ENCODE results near the gene NR2E1. TPM values are rescaled to one million over a fixed set of nuclear protein-coding genes. Genes with fewer than 3 reads are reported as not detected.
A peak's percentile ranks its signal among the peaks of the same experiment; 100 is the strongest.

NR2E1 gene
- total and polyA plus RNA-seq, 2 of the 4 experiments (the other 2 are of a cell fraction) = not detected

DNA sequence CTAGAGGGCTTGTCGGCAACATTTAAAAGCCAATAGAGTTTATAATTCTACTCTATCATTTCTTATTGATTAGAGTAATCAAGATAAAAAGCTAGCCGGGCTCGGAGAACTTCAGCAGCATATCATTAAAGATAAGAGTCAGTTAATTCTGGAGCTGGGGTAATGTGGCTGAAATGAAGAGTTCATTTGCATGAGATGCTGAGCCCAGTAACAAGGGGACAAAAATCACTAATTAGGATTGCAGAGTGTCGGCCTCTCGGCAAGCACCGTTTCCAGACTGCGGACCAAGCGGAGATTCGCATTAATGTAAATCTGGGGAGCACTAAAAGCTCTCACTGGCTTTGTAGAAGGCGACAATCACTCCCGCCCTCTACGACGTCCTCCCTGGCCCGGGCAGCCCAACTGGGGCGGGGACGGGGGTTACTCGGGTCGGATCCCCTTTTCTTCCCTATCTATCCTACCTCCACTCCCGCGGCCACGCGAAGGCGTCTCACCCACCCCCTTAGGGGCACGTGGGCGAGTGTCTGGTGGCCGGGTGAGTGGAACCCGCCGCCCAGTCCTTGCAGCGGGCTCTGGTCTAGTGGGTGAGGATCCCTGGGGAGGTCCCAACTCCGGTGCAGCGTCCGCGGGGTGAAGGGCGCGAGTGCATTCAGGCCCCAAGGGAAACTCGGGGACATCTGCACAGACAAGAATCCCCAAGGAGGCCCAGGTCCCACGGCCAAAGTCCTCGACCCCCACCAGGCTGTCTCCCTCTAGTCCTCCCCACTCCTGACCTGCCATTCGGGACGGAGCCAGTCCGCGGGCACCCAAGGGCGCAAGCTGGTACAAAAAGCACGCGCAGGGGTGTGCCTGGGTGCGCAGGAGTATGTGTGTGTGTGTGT lies 49.0 kb upstream of the NR2E1 start:
- no peak overlapping the region for H3K27ac ChIP-seq (ENCODE audit: insufficient read depth, low read length)
- no peaks in the 10 kb centered on the region for H3K9me3 ChIP-seq (ENCODE audit: control insufficient read depth, insufficient read depth, low read length)
- no peak overlapping the region for H3K14ac ChIP-seq (replicated peaks; ENCODE audit: low read depth, low read length)
- H2BK20ac ChIP-seq (ENCODE audit: low read depth, low read length) = no peak overlapping the region
- H3K4me2 ChIP-seq (ENCODE audit: low read depth, low read length) = peak overlapping the region; percentile 84; the same call in 1 of the 2 replicates
- no peak overlapping the region for H2BK15ac ChIP-seq (ENCODE audit: low read depth, low read length)
- H3K4me3 ChIP-seq (ENCODE audit: insufficient read depth, low read depth, low read length) = no peak overlapping the region
- H3K4me1 ChIP-seq (ENCODE audit: control insufficient read depth, insufficient read depth, low read length) = no peaks in the 10 kb centered on the region; the same call in 1 of the 2 replicates
- H3K56ac ChIP-seq (ENCODE audit: extremely low read depth, insufficient read depth, low read length) = no peak overlapping the region
- no peak overlapping the region for H4K8ac ChIP-seq (ENCODE audit: low read depth in 2 of 2, low read length in 2 of 2)
- TF ChIP-seq MAZ (IDR thresholded peaks at IDR 0.05; ENCODE audit: borderline replicate concordance, low read depth, low read length) (no peak), BHLHE40 (IDR thresholded peaks at IDR 0.05; ENCODE audit: low read depth, low read length) (no peak), RAD21 (IDR thresholded peaks at IDR 0.05; ENCODE audit: low read length) (no peak), MAFK (IDR thresholded peaks at IDR 0.05; ENCODE audit: low read depth, low read length) (no peak), CHD1 (IDR thresholded peaks at IDR 0.05; ENCODE audit: low read depth, low read length) (no peak), CEBPB (IDR thresholded peaks at IDR 0.05; ENCODE audit: low read depth, low read length) (no peak), RFX5 (IDR thresholded peaks at IDR 0.05; ENCODE audit: low read depth, low read length) (no peak), FOS (IDR thresholded peaks at IDR 0.05; ENCODE audit: low read depth, low read length) (no peak)
- dilution Hi-C loops (cut with HindIII; ENCODE audit: low sequenced_read_pairs, unreplicated experiment) = no loop called here
- H3K4ac ChIP-seq (ENCODE audit: low read depth, low read length) = no peak overlapping the region
- H2AK5ac ChIP-seq (ENCODE audit: low read depth, low read length) = no peak overlapping the region
- intact Hi-C loops (cut with micrococcal nuclease) = no loop called here
- WGBS, 2 experiments (ENCODE audit: extremely low coverage in 2 of 2, insufficient read length in 1 of 2) = 15% methylated on average over 8 of the region's 46 CpGs; no CpG with 5 or more reads in 1 of the 2 experiments
- peak overlapping the region; percentile 7 for H2AK9ac ChIP-seq (replicated peaks; ENCODE audit: low read depth, low read length, poor library complexity)
- ATAC-seq (ENCODE audit: low read depth) (no peak), DNase-seq (no peak)
- H4K20me1 ChIP-seq (ENCODE audit: insufficient read depth, low read length) = 0 out of 2 replicates have a peak, but pooled peaks cover 5% of the 10 kb centered on the region
- peak overlapping the region; percentile 52 for H2AFZ ChIP-seq (replicated peaks; ENCODE audit: low read length, poor library complexity)
- H3K9ac ChIP-seq (ENCODE audit: low read depth, low read length) = no peak overlapping the region
- H3K36me3 ChIP-seq (ENCODE audit: control insufficient read depth, insufficient read depth, low read length) = no peaks in the 10 kb centered on the region
- CTCF ChIA-PET = no interaction called here
- no peak overlapping the region for H3K18ac ChIP-seq (ENCODE audit: low read depth, low read length)
- POLR2A ChIA-PET (ENCODE audit: unreplicated experiment) = no interaction called here
- in situ Hi-C loops (cut with MboI; ENCODE audit: low sequenced_read_pairs) = loop anchor here (10.0 kb wide), 1 partner anchor 378 kb away; no protein-coding TSS in a partner anchor
- no peaks in the 10 kb centered on the region for H3K79me1 ChIP-seq (ENCODE audit: low read depth in 1 of 2, low read length in 2 of 2)
- H2BK5ac ChIP-seq (ENCODE audit: low read depth, low read length, poor library complexity, severe bottlenecking) = no peak overlapping the region
- H4K5ac ChIP-seq (ENCODE audit: low read depth, low read length) = no peak overlapping the region
- no peak overlapping the region for H2BK120ac ChIP-seq (ENCODE audit: low read depth, low read length)
- no peak overlapping the region for H4K91ac ChIP-seq (ENCODE audit: insufficient read depth, low read depth, low read length)
- peaks cover 91% of the 10 kb centered on the region for H3K27me3 ChIP-seq (ENCODE audit: control insufficient read depth, insufficient read depth, low read length)
- BruUV-seq (replicated peaks) = no TSS peak
- H3K9me1 ChIP-seq (ENCODE audit: insufficient read depth, low read length) = no peaks in the 10 kb centered on the region
- peak overlapping the region; percentile 29; the same call in 1 of the 2 replicates for H3K23ac ChIP-seq (ENCODE audit: low read depth, low read length)

All from IMR-90 (cell line).